Ishikawa (cell line): ENCODE results near the gene GAS7.

Experiments used
- EGR1 ChIP-seq: IDR thresholded peaks from 2 replicates; pipeline ENCODE4 v1.6.1; 2012
- REST ChIP-seq: IDR thresholded peaks from 2 replicates; pipeline ENCODE4 v1.6.1; 2012; ENCODE audit warnings: low read depth, mild to moderate bottlenecking
- TAF1 ChIP-seq: IDR thresholded peaks from 2 replicates; pipeline ENCODE4 v1.6.1; 2012; ENCODE audit warnings: low read depth, mild to moderate bottlenecking
- TEAD4 ChIP-seq: IDR thresholded peaks from 2 replicates; pipeline ENCODE4 v1.6.1; 2012

GRCh38 chr17:9907883-9908648 is 290.3 kb downstream of the GAS7 start:
- TF ChIP-seq TEAD4 (no peak), EGR1 (no peak), TAF1 (no peak), REST (no peak)
